WI38 (cell line): ENCODE results near the gene MRAP2.
"Not testable (repeated sequence)": the region's sequence is repeated elsewhere in the genome, so short reads cannot be mapped to it uniquely, and the experiment has no call there.

ENCODE experiments used
- H3K4me3 ChIP-seq: 2 replicates; pipeline ENCODE4 v1.5.1; 2011; ENCODE audit warnings: low read depth, mild to moderate bottlenecking, control low read depth, low read length
- TF ChIP-seq, protein P1 (sequence below): IDR thresholded peaks from 2 replicates; pipeline ENCODE4 v1.5.1; 2012; ENCODE audit warnings: low read depth, mild to moderate bottlenecking, control low read depth, low read length

Gene MRAP2

GRCh38 chr6:84018453-84019061, 15.0 kb upstream of the MRAP2 start:
- TF ChIP-seq, protein P1, sequence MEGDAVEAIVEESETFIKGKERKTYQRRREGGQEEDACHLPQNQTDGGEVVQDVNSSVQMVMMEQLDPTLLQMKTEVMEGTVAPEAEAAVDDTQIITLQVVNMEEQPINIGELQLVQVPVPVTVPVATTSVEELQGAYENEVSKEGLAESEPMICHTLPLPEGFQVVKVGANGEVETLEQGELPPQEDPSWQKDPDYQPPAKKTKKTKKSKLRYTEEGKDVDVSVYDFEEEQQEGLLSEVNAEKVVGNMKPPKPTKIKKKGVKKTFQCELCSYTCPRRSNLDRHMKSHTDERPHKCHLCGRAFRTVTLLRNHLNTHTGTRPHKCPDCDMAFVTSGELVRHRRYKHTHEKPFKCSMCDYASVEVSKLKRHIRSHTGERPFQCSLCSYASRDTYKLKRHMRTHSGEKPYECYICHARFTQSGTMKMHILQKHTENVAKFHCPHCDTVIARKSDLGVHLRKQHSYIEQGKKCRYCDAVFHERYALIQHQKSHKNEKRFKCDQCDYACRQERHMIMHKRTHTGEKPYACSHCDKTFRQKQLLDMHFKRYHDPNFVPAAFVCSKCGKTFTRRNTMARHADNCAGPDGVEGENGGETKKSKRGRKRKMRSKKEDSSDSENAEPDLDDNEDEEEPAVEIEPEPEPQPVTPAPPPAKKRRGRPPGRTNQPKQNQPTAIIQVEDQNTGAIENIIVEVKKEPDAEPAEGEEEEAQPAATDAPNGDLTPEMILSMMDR = no peak
- no peak overlapping the region for H3K4me3 ChIP-seq

DNA sequence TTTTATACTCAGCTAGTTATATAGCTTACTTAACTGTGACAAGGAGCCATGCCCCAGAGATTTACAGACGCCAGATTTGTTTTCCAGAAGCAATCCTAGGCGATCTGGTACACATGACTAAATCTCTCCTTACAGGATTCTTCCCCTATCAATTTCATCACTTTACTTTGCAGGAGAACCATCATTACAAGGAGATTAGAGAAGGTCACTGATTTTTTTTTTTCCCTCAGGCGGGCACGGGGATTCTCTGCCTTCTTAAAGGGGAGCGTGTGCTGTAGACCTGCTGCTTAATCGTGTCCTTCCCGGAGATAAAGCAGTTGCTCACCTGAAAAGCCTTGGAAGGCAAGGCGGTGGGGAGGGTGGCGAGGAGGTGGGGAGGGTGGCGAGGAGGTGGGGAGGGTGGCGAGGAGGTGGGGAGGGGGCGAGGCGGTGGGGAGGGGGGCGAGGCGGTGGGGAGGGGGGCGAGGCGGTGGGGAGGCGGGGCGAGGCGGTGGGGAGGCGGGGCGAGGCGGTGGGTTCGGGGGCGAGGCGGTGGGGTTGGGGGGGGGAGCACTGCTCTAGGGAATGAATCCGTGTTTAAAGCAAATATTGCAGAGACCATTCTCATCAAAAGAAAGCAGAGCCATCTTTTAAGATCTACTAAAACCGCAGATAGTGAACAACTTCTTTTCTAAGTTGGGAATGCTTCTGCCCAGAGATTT, 14.3 kb upstream of the MRAP2 start:
- no peak overlapping the region for H3K4me3 ChIP-seq
- TF ChIP-seq, protein P1 = no peak

DNA sequence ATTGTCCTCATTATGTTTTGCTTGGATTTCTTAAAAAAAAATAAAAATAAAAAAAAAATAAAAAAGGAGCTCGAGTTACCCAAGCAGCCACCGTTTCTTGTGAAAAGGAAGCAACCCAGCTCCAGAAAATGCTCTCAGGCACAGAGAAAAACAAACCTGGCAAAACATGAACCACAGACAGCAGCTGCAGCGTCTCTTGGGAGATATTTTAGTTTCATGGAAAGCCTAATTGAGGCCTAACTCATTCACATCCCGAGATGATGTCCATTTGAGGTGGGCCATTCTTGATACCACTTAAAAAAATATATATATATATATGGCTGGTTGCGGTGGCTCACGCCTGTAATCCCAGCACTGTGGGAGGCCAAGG, 13.7 kb upstream of the MRAP2 start:
- TF ChIP-seq, protein P1 = no peak
- H3K4me3 ChIP-seq = no peak overlapping the region

GRCh38 chr6:84021625-84022024, 11.9 kb upstream of the MRAP2 start:
- TF ChIP-seq, protein P1 = no peak
- no peak overlapping the region for H3K4me3 ChIP-seq

DNA sequence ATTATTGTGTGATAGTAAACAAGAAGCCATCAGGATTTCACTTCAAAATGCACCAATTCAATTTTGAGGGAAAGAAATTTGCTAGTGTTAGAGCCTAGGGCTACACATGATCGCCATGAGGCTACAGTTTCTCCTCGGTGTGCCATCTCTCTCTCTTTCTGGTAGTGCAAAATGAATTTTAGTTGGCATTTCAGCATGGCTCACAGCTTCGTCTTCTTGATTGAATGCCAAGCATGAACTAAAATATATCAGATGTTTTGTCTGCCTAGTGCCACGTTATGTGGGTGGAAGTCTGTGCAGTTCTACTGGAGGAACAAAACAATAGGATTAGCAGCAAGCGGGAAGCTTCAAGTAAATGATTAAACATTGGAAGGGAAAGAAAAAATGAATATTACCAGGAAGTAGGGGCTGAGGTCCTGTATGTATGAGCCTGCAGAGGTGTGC, 6.8 kb upstream of the MRAP2 start:
- no peak overlapping the region for H3K4me3 ChIP-seq
- TF ChIP-seq, protein P1 = no peak

DNA sequence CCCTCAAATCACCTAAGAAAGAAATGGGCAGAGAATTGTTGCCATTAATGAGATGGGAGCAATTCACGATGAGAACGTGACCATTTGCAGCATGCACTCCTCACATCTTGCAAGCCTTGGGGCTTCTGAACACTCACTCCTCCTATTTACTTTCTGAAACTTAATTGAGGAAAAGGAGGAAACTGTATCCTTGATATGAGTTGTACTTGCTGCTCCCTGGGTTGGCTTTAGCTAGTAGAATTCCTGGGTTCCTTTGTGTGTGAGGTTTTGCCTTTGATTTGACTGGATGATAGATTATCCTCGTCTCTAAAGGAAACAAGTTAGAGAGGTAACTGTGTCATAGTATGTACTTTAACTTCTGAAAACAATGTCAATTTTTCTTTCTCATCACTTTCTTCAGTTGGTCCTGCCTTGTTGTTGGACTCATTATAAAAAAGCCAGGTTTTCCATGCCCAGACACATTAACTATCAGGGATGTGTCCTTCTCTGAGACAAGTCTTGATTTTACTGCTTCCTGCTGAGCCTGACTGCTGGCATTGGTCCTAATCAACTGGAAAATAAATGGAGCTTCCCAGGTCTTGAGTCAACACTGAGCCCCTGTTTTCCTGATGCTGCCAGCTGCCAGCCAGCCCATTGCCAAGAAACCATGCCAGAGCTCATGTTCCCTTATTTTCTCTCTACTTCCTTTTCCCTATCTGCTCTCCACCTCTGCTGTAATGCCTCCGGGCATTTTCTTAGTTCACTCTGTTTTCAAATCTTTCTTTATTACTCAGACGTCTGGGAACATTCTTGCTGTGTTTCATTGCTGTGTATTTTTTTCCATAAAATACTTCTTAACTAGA, 6.0 kb upstream of the MRAP2 start:
- H3K4me3 ChIP-seq = no peak overlapping the region
- TF ChIP-seq, protein P1 = no peak

DNA sequence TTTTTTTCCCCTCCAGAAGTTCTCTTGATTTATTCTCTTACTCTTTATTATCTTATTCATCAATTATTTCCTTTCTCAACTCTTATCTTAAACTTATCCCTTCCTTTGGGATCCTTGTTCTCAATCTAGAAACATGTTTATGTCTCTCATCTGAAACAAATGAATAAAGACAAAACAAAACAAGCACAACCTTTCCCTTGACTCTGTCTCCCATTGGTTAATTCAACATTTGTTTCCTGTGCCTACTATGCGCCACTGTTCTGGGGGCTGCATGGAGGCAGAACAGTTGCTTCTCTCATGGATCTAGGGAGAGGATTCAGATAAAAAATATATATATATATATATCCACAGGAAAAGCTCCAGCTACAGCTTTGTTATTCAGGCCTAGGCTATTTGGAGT, 5.2 kb upstream of the MRAP2 start:
- TF ChIP-seq, protein P1 = no peak

DNA sequence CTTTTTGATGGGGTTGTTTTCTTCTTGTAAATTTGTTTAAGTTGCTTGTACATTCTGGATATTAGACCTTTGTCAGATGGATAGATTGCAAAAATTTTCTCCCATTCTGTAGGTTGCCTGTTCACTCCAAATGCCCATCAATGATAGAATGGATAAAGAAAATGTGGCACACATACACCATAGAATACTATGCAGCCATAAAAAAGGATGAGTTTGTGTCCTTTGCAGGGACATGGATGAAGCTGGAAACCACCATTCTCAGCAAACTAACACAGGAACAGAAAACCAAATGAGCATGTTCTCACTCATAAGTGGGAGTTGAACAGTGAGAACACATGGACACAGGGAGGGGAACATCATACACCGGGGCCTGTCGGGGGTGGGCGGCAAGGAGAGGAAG, 1.6 kb upstream of the MRAP2 start:
- H3K4me3 ChIP-seq = not testable (repeated sequence)

More for the DNA sequence above, 5.2 kb upstream of the MRAP2 start:
- no peak overlapping the region for H3K4me3 ChIP-seq
